ENCODE data around the gene EML3. TPM values are rescaled to one million over a fixed set of nuclear protein-coding genes. Genes with fewer than 3 reads are reported as not detected.

EML3 gene
- total RNA-seq, 1 experiment from 2014 or later: 51.1 TPM

DNA sequence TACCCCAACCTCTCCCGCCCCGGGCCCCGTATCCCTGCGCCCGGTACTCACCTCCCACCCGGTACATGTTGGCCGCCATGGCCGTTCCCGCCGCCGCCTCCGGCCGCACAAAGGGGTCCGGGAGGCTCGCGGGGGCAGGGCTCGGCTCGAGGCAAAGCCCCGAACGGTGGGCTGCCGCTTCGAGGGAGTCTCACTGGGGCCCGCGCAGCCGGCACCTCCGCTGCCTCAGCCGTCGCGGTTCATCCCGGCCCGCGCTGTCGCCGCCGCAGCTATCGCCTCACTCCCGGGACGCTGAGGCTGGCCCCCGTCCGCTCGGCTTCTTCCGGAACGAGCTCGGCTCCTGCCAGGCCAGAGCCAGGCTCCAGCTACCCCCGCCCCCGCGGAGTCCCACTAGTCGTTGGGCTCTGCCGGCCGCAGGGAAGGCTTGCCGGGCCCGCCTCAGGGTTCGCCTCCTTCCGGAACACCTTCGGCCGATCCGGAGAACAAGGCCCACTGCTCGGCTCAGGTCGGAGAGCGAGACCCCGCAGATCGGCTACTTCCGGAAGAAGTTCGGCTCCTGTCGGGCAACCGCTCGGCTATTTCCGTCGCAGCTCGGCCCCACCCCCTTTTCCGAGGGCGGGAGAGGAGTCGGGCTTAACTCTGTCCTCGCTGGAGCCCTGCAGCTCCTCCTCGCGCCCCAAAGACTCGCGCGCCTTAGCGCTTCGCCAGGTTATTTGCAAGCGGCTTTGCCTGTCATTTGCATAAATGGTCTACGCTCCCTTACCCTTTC is 11.0 kb downstream of the EML3 start, which contains the start of gene MTA2 (continued):
- TF ChIP-seq GRHL2 (CRISPR knock-in tag; IDR thresholded peaks at IDR 0.05; ENCODE audit: insufficient replicate concordance, severe bottlenecking): no peak
- TF ChIP-seq E2F4 (CRISPR knock-in tag; IDR thresholded peaks at IDR 0.05; ENCODE audit: borderline replicate concordance, low read depth): peak; percentile 77; the same call in 1 of the 2 replicates
- peak; percentile 41; the same call in 1 of the 2 replicates for TF ChIP-seq USF1 (CRISPR knock-in tag; IDR thresholded peaks at IDR 0.05)
- no peak for TF ChIP-seq NFYB (CRISPR knock-in tag; conservative IDR thresholded peaks at IDR 0.05; ENCODE audit: low read depth)
- 0 out of 2 replicates have a peak, but pooled peaks have one; percentile 25 for TF ChIP-seq ETV6 (CRISPR knock-in tag; IDR thresholded peaks at IDR 0.05)
- 0 out of 2 replicates have a peak, but pooled peaks have one; percentile 45 for TF ChIP-seq ESRRA (CRISPR knock-in tag; IDR thresholded peaks at IDR 0.05; ENCODE audit: borderline replicate concordance)
- peak; percentile 77; the same call in 1 of the 2 replicates for TF ChIP-seq HMGXB4 (CRISPR knock-in tag; IDR thresholded peaks at IDR 0.05)
- peak; percentile 74; the same call in 1 of the 2 replicates for TF ChIP-seq ZNF416 (CRISPR knock-in tag; IDR thresholded peaks at IDR 0.05)
- peak; percentile 66; the same call in 1 of the 2 replicates for TF ChIP-seq MYBL2 (CRISPR knock-in tag; IDR thresholded peaks at IDR 0.05)
- TF ChIP-seq NFATC4 (CRISPR knock-in tag; IDR thresholded peaks at IDR 0.05): 0 out of 2 replicates have a peak, but pooled peaks have one; percentile 30
- peak; percentile 91 for TF ChIP-seq FOXP1 (CRISPR knock-in tag; IDR thresholded peaks at IDR 0.05; ENCODE audit: borderline replicate concordance)
- no peak for TF ChIP-seq NR2C2 (CRISPR knock-in tag; IDR thresholded peaks at IDR 0.05)

- peaks cover 45% of the 10 kb centered on the region for H3K36me3 Mint-ChIP-seq
- no peak for ATAC-seq
- peaks cover 26% of the 10 kb centered on the region for H3K27me3 Mint-ChIP-seq (ENCODE audit: low read depth)
- no peak for DNase-seq (ENCODE audit: low spot score)
- TF ChIP-seq ZSCAN18 (CRISPR knock-in tag; IDR thresholded peaks at IDR 0.05) (no peak), TP53 (CRISPR knock-in tag; IDR thresholded peaks at IDR 0.05) (no peak), GTF2I (CRISPR knock-in tag; conservative IDR thresholded peaks at IDR 0.05) (no peak), TCF7 (CRISPR knock-in tag; IDR thresholded peaks at IDR 0.05; ENCODE audit: low read depth) (no peak), ZBTB21 (CRISPR knock-in tag; IDR thresholded peaks at IDR 0.05; ENCODE audit: borderline replicate concordance) (no peak), AFF4 (CRISPR knock-in tag; IDR thresholded peaks at IDR 0.05; ENCODE audit: borderline replicate concordance) (no peak)
- H3K9me3 Mint-ChIP-seq: no peaks in the 10 kb centered on the region
- no peak overlapping the region for H3K27ac Mint-ChIP-seq
- peaks cover 43% of the 10 kb centered on the region for H3K4me1 Mint-ChIP-seq
- ChIA-PET POLR2A (interaction anchor here (0.6 to 3.1 kb wide), 15 partner anchors 9 to 251 kb away, joined by 3 to 53 read pairs (median 6); partner anchors contain the start of genes B3GAT3, BSCL2, C11orf98 and CSKMT), CTCF (interaction anchor here (0.9 to 8.9 kb wide), 10 partner anchors 8 to 206 kb away, joined by 3 to 74 read pairs (median 6); partner anchors contain the start of genes BSCL2, EML3, GNG3 and ROM1)
- H3K4me3 Mint-ChIP-seq: peak overlapping the region; percentile 91
Measured at GRCh38 chr11:62601122-62601371, 11.5 kb downstream of the EML3 start.

Measured in WTC11 (cell line).